Renal pelvis (tissue), 4 donors: Measurements from ENCODE around the gene ANKRD22. TPM values are rescaled to one million over a fixed set of nuclear protein-coding genes. Genes with fewer than 3 reads are reported as not detected.

Experiments used
- DNase-seq: peaks from one replicate; pipeline ENCODE4 v3.0.0-alpha.2; 2013
- polyA plus RNA-seq, 3 donors: library from polyadenylated mRNA; unstranded; fragments of 120-200 nt; gene quantifications; one replicate each; pipeline ENCODE4 v1.2.1, GENCODE V29; 2013; ENCODE audit not compliant: insufficient read length in 3 of 3

ANKRD22 gene
- polyA plus RNA-seq, 3 donors, result 0.28 to 0.41 (median 0.29) TPM

- no peak for DNase-seq
Measured at GRCh38 chr10:88800152-88801125, 51.2 kb downstream of the ANKRD22 start.

DNA sequence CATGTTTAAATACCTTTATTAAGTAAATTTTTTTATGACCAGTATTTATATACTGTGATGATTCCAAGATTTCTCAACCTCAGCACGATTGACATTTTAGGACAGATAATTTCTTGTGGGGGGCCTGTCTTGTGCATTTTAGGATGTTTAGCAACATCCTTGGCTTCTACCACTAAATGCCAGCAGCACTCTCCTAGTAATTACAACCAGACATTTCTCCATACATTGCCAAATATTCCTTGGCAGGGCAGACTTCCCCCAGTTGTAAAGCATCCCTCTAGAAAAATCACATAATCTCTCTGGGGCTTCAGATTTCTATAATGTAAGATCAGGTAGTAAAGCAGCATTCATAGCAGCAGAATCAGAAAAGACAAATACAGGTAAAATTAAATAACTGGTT is 56.9 kb downstream of the ANKRD22 start:
- DNase-seq, result no peak

GRCh38 chr10:88793712-88794299 is 57.8 kb downstream of the ANKRD22 start:
- no peak for DNase-seq

DNA sequence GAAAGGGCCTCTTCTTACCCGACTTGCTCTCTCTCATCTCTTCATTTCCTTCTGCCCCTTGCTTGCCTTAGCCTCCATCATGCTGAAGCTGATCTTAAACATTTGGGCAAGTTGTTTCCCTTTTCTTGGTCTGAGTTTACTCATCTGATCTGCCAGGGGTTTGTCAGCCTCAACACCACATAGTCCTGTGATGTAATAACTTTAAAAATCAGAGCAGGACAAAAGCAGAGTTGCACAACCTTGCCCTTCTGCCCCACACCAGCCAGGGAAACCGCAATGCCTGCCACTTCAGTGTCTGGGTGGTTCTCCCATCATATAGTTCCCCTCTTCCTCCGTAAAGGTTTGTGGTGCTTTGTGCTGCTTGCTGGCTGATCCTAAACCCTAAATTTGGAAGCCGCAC is 59.0 kb downstream of the ANKRD22 start:
- DNase-seq, result no peak

DNA sequence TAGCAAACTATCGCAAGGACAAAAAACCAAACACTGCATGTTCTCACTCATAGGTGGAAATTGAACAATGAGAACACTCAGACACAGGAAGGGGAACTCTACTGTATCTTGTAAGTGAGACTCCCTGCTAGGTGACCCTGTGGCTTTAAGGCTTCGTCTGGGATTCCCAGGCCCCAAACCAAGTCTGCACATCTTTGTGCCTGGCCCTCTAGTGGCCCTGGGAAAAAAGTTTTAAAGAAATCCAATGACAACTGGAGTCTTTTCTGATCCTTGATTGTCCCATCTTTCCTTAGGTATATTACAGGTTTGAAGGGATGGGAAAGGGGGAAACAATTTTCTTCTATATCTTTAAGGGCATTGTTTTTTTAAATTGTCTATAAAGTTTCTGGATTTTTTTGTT is 59.7 kb downstream of the ANKRD22 start:
- peak; percentile 10 for DNase-seq

DNA sequence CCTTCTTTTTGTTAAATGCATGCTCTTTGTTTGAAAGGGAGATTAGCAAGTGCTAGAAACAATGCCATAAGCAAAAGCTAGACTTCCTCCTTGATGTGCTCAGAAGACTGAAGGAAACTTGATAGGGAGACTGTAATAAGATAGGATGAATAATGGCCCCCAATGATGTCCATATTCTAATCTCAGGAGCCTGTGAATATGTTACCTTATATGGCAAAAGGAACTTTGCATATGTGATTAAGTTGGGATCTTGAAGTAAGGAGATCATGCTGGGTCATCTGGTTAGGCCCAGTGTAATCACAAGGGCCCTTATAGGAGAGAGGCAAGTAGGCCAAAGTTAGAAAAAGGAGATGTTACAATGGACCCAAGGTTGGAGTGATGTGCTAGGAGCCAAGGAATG is 62.7 kb downstream of the ANKRD22 start:
- DNase-seq, result no peak

GRCh38 chr10:88787463-88787862 is 64.2 kb downstream of the ANKRD22 start:
- DNase-seq, result no peak

DNA sequence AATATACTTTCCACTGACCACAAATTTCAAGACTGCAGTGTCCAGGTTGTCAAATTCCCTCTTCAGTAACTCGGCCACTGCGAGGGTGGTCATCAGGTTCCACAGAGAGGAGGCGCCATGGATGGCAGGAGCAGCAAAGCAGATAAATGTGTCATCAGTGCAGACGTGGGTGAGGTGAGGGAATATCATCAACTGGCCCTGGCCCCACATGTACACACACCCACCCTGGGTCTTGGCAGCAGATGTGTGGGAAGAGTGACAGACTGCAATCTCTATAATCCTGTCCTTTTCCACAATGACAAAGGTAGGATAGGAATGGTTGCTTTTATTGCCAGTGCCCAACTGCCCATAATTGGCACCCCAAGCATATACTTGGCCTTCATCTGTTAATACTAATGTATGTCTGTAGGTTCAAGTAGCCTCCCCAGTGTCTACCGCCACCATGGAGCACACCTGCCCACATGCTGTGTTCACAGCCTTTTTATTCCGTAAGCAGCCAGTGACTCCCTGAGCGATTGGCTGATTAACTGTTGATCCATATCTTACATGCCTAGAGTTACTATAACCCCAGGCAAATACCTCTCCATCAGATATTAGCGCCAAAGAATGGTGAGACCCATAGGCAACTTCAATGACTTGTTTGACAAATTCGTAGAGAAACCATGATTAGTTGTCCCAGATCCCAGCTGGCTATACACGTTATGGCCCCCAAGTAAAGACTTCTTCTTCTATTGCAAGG is 65.4 kb downstream of the ANKRD22 start:
- DNase-seq, result no peak

DNA sequence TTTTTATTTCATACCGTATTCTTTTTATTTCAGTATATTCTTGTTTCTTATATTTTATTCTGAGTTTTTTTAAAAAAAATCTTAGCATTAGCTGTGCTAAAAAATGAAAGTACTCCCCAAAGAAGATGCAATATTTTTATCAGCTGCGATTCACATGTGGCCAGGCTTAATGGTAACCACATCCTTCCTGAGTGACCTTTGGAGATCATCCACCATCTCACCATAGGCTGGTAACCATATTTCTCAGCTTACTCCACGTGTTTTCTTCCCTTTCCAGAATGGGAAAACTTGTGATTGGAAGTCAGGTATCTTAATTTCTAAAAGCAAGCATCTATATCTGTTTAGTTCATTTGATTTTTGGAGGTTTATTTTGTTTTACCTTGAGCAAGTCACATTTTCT is 67.9 kb downstream of the ANKRD22 start:
- DNase-seq, result no peak

DNA sequence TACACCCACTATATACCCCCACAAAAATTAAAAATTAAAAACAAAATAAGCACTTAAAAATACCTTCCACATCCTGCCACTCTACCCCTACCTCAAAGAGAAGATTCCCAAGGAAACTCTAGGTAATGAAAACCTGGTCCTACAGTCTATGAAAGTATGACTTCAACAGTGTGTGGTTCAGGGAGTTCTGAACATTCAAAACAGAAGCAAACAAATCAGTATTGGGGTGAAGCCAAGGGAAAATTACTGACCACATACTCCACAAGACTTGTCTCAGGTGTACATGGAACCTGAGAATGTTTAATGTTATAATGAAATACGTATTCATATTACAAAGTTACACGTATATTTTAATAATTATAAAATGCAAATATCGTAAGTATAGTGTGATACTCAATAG is 69.4 kb downstream of the ANKRD22 start:
- DNase-seq, result no peak

DNA sequence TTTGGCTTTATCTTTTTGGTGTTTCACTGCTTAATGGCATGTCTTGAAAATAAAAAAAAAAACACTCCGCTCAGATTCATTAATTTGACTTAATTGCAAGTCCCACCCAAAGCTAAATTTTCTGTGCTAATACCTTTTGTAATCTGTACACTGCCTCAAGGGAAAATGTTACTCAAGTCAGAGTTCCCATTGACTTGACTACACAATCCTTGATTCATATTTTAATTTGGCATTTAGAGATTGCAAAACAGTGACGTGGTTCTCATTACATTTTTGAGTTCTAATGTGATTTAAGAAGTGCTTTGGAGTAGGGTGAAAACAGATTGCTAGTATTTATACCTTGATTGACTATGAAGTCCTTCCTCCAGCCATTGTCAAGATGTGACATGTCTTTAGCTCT is 70.4 kb downstream of the ANKRD22 start:
- DNase-seq, result no peak

Other genes starting within 250 kb of the ANKRD22 start
- under 1 TPM in 2 of 3 donors, not detected in 1; 0.20 to 0.35 TPM for gene LIPF, start 187.4 kb downstream of the ANKRD22 start, polyA plus RNA-seq
- gene LIPK, start 145.6 kb downstream of the ANKRD22 start, polyA plus RNA-seq, result not detected
- not detected for gene LIPN, start 91.8 kb downstream of the ANKRD22 start, polyA plus RNA-seq
- not detected for gene LIPM, start 49.1 kb downstream of the ANKRD22 start, polyA plus RNA-seq
- 1 to 10 TPM; 1.4 to 2.0 (median 1.5) TPM for gene STAMBPL1, start 28.4 kb upstream of the ANKRD22 start, polyA plus RNA-seq
- 100 to 1,000 TPM; 106 to 188 (median 146) TPM for gene ACTA2, start 100.9 kb upstream of the ANKRD22 start, polyA plus RNA-seq
- gene FAS, start 139.0 kb upstream of the ANKRD22 start, polyA plus RNA-seq, result 1 to 10 TPM; 9.3 to 9.7 (median 9.5) TPM